A673 (cell line): ENCODE data around the gene AUP1.

Experiments used
- CTCF ChIP-seq: fragments of 300-800, 200-600 bp; sonication (generic); conservative IDR thresholded peaks from 2 replicates; pipeline ENCODE4 v1.5.1; 2017; ENCODE audit warnings: low read depth, mild to moderate bottlenecking, antibody characterized with exemption, low read length, moderate library complexity, mixed read lengths
- EZH2 ChIP-seq: fragments of 200-600 bp; sonication (generic); IDR thresholded peaks from 2 replicates; pipeline ENCODE4 v1.6.1; 2017; ENCODE audit warnings: borderline replicate concordance, low read depth, mild to moderate bottlenecking, mixed read lengths, antibody characterized with exemption, low read length; ENCODE audit not compliant: poor library complexity, severe bottlenecking

DNA sequence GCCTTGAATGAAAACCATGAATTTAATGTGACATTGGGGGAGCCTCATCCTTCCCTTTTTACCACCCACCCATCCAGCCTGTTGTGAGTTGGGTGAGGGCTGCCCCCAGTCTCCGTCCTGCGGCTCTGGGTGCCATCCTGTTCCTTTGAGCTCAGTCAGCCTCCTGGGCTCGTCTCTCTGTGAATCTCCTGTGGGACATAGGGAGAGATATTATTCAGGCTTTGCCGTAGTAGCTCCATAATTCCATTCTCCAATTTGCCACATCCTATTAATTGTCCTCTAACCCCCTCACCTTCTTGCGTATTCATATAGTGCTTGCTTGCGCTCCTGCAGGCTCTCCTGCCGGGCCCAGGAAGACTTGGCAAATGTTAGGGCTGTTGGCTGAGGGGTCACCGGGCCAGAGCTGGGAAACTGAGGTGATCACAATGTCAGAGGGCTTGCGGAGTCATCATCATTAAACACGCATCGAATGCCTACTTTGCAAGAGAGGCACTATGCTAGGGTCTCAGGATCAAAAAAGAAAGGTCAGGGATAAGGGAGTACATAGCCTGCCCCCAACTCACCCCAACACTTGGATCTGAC, 2.8 kb downstream of the AUP1 start:
- TF ChIP-seq CTCF (no peak), EZH2 (no peak)
